Stimulated activated CD8-positive, alpha-beta memory T cell treated with anti-CD3 and anti-CD28 coated beads, Interleukin-7, amount 100 ng/mL, for 24 hours (primary cell): Measurements from ENCODE around the gene FOXA2.
"Not testable (repeated sequence)": the region's sequence is repeated elsewhere in the genome, so short reads cannot be mapped to it uniquely, and the experiment has no call there.

Source experiments
- DNase-seq: peaks from one replicate; pipeline ENCODE4 v3.0.0-alpha.2; 2020; ENCODE audit warnings: low read depth

Gene FOXA2

DNA sequence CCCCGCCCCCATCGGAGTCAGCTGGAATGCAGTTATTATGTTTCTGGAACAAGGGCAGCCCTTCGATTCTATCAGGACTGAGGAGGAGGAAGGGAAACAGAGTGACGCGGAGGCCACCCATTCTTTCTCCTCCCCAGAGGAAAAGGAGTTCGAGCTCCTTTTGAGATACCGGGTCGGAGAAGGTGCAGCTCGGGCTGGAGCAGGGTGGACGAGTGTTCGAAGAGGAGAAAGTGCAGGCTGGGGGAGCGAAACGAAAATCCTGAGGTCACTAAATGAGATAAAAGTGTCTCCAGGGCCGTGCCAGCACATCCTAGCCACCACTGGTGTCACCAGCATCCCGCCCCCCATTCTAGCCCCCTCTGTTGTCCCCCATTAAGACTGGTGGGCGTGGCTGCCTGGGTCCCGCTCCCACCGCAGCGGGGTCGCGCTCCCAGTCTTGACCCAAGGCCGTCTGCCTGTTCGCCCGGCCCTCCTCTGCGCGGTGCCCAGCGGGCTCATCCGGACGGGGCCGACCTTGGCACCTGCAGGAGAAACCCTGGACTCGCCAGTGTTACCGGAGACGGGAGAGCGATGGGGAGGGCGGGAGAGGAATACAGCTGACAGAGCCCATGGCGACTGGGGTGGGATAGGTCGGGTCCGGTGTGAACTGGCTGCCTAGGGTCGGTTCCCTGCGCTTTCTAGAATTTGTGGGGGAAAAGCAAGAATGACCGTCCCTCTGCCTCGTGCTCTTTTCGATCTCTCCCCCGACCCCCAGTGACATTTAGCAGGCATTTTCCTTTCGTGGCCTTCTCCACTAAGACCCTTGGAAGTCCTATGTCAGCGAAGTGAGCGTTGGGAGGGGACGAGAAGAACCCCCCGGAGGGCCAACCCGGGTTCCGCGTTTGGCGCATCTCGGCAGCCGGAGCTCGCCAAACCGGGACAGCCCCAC lies 16.2 kb downstream of the FOXA2 start:
- no peak for DNase-seq

DNA sequence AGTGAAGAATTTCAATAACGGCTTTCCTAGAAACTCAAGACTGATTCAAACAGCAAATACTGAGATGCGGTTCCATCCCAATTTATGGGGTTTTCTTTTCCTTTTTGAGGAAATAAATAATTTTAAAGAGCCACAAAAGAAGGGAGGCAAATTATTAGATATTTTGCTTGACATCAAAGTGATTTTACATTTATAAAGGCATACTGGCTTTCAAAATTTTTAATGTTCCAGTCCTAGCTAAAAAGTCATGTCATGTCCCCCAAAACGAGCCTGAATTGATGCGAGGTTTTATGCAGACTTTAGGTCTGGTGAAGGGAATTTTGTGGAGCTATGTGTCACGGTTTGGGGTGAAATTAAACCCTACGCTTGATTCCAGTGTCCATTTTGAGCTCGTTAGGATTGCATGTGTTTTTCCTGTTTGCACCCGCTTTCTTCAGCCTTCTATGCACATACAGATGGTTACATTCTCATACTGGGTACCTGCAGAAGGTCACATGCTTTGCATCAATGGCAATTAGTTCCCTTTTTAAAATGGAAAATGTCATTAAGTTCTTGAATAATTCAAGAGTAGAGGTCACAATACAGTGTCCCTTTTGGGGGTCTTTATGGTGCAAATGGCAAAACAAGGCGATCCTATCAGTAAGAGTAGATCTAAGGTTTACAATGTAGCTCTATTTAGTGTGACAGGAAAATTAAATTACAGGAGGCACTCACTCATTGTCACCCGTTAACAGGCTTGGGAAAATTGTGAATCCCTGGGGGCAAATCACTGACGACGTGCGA lies 17.3 kb downstream of the FOXA2 start:
- DNase-seq: no peak

DNA sequence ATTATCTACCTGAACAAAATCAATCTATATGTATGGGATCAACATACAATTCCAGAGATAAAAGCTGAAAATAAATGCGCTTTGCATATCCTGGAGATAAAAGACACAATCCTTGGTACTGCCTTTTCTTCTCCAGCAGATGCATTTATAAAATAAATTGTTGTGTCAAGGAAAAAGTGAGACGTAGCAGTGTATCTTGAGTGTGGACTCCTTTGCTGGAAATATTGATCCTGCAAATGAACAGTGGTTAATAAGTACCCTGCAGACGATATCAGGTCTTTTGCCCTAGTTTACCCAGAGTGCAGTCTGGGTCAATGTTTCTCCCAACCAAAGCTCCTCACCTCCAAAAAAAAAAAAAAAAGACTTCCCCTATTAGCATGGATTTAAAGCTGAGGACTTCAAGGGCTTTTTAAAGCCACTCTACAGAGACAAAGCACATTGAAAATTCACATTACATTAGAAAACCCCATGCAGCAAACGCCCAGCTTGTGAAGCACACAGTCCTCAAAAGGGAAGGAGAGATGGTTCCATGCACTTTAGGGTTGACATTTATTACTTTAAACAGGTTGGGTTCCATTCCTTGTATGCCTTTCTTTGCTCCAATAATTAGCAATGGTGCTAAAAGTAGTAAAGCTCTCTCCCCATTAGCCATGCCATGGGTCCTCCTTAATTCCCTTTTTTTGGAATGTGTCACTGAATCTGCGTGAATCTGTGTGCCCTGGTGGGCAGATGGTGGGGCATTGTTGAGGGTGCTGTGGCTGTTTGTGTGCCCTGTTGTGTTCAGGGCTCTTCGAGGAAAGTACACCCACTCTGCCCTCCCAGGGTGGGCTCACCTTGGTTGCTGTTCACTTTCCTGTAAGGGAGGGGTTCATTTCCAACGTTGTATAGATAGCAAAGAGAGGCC lies 21.1 kb downstream of the FOXA2 start:
- DNase-seq: no peak

DNA sequence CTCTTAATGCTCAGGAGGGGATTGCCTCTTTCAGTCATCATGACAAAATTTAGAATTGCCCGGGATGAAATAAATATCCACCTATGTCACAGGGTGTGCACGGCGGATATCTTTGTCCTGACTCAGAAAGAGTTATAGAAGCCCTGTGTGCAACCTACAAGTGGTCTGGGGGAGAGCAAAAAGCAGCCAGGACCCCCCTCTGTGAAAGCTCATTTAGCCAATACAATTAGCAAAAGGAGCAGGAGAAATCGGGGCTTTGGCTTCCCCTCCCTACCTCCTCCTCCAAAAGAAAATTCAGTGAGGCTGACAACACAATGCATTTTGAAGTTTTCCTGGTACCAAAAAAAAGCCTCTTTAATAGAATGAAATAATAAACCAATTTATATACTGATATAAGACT lies 21.8 kb downstream of the FOXA2 start:
- DNase-seq: no peak

DNA sequence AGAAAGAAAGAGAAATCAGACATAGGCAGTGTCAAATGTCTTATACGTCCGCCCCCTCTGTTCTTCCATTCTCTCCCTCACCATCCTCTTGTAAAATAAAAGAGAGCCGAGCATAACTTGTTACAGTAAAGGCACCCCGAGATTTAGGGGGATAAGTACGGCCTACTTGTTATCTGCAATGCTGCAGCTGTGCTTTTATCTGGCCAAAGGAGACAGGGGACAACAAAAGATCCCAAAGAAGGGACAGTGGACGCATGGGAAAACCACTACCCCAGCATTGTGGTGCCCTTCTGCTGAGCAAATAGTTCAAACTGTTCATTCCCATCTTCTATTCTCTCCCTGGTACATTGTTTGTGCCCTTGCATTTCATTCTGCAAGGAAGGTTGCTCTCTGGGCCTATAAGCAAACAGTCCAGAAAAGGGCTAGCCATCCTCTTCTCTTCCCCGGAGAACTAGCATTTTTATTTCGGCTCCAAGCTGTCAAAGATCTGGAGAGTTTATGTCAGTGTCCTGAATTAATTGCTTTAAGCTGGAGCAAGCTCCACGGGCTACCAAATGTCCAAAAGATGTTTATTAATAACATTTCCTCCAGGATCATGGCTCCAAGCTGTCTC lies 22.3 kb downstream of the FOXA2 start:
- no peak for DNase-seq

DNA sequence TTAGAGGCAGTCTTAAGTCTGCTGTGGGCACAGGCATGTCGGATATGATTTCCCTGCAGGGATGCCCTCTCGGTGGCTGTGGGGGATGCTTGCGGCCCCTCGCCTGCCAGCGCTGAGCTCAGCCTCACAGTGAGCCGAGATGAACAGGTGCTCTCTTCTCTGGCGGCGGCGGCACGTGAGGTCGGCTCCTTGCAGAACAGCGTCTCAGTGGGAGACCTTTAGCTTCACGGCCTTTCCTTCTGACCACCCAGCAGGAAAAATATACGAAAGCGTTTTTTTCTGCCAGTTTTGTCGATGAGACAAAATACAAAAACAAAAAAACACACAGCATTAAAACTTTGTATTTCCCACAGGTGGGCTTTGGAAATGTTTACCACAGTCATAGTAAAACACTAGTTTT lies 23.6 kb downstream of the FOXA2 start:
- DNase-seq: no peak

DNA sequence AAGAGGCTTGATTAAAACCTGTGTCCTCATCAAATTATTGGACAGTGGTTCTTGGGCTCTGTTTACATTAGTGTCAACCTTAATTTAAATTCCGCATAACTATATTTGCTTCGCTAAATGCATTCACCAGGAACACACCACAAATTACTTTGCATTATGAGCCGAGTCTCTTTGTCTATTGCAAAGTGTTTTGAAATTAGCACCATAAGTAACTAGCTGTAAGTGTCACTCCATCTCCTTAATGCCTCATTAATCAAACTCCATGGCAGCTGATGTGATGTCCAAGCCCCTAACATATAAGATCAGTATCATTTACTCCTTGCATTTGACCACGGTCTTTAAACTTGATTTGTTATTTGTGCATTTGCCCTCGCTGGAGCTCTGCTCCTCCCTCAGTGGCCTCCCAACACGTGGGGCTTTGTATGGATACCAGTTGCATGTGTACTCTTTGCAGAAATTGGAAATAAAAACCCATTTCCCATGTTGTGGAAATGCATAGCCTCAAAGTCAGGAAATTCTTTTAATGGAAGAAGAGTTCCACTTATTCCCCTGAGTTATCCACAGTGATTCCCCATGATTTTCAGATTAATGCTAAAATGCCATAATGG lies 24.6 kb downstream of the FOXA2 start:
- DNase-seq: no peak

DNA sequence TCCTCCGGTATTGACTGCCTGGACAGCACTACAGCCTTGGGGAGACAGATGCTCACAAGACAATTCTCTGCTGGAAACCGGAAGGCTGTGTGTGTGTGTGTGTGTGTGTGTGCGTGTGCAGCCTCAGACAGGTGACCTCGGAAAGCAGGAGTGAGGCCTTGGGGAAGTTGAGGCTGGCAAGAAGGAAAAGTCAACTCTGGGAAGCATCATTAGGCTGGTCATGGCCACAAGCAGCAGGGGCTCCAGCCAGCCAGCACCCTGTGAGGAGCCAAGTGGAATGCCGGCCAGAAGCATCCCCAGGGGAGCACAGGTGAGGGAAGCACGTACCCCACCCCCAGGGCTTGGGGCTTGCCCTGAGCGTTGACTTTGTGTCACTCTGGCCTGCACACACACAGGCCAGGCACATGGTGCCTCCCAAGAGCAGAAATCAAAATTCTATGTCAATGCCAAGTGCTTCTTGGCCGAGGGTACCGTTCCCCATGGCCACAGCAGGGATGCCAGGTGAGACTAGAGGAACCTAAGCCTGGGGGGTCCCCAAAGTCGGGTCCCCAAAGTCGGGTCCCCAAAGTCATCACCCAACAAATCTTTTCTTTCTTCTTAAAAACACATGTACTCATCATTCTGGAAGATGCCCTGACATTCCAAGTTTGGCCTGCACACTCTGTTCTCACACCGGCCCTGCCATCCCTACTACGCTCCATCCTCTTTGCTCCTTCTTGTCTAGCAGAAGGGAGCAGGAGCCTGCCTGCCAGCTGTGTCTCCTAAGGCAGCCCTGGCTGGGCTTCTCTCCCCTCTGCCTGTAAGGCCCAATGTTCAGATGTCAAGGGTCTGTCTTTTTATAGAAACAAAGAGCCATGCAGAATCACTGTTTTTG lies 26.7 kb downstream of the FOXA2 start:
- DNase-seq: no peak

DNA sequence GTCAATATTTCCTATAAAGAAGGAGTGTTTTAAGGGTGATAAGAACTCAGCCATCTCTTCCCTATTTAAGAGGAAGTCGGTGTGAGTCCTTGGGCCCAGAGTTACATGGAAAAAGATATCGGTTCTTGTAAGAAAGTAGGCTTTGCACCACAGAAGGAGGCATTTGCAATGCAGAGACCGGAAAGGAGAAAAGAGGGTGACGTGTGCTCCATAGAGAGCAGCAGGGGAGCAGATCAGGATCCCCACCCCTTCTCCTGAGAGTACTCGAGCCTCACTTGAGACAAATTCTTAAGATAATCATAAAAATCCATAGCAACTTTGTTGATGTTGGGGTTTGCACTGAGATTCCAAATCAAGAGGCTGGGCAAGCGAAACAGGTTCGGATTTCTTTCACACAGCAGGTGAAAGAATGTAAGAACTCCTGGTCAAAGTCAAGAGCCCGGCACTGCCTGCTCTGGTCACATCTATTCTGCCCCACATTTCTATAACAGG lies 27.8 kb downstream of the FOXA2 start:
- no peak for DNase-seq

DNA sequence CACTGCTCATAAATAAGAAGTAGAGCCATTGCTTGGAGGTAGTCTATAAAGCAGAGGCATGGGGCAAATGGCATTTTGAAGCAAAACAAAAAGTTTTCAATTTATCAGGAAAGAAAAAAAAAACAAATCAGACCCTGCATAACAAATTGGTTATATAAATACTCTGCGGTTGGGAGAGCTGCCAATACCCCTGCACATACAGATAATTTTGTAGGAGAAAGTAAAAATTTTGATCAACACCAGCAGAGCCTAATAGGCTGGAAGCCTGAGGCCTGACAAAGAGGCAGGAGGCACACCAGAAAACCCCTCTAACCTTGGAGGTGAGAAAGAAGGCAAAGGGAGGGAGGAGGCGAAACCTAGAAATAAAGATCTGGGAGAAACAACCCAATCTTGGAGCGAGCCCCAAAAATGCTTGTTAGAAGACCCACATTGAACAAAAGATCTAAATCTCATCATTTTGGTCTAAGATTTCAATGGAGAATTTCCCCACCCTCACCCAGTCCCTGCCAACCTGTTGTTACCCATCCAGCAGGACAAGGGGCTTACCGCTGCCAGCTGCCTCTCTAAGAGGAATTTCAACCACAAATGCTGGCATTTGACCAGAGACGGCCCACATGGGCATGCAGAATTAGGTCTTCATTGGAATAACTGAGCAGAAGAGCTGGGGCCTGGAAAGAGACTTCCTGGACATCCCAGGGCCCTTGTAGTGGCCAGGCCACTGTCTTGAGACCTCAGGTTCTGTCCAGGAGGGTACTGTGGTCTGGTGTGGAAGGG lies 28.4 kb downstream of the FOXA2 start:
- no peak for DNase-seq

DNA sequence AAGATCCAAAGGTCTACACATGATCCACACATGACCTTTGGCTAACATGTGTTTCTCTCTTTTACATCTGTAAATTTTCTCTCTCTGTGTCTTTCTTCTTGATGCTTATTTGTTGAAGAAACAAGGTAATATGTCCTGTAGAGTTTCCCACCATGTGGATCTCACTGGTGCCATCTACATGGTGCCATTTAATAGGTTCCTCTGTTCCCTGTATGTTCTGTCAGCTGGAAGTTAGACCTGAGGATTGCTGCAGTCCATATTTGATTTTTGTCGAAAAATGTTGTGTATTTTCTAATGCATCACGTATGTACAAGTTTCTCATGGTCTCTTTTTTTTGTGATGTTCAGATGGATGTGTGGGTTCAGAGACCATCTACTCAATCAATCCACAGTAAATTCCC lies 30.0 kb downstream of the FOXA2 start:
- no peak for DNase-seq

DNA sequence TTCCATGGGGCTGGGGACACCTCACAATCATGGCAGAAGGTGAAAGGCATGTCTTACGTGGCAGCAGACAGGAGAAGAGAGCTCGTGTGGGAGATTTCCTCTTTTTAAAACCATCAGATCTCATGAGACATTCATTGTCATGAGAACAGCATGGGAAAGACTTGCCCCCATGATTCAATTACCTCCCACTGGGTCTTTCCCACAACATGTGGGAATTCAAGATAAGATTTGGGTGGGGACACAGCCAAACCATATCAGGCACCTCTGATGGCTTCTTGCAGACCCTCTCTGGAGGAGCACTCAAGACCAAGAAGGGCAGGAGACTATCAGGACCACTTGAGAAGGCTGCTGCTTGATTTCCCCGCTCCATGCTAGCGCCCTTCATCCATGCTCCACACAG lies 33.9 kb downstream of the FOXA2 start:
- not testable (repeated sequence) for DNase-seq

DNA sequence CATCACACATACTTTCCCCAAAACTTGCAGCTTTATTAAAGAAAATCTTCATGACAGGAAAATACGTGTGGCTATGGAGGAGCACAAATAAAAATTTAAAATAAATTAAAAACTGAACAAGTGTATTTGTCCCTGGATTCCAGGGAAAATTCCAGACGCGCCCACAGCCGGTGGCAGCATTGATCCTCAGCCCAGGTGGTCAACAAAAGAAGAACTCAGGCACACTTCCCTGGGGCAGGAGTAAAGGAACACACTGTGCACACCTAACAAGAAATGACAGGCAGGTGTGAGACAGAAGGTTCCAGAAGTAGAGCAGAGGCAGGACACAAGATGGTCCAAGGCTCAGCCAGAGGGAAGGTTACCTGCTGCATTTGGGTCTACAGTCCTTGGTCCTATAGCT lies 36.3 kb downstream of the FOXA2 start:
- DNase-seq: no peak

DNA sequence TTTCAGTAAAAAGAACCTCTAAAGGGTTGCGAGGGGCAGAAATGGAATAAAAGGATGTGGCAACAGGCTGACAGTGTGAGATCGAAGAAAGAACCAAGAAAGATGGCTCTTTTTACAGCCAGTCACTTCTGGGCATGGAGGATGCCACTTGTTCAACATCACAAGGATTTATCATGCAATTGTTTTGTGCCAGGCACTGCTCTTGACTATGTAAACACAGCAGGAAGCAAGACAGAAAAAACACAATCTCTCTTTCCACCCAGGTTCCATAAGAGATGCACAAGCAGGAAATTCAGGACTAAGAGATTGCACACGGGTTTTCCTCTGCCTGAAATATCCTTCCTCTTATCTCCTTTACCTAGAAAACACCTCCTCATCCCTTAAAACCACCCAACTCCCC lies 38.0 kb downstream of the FOXA2 start:
- no peak for DNase-seq

DNA sequence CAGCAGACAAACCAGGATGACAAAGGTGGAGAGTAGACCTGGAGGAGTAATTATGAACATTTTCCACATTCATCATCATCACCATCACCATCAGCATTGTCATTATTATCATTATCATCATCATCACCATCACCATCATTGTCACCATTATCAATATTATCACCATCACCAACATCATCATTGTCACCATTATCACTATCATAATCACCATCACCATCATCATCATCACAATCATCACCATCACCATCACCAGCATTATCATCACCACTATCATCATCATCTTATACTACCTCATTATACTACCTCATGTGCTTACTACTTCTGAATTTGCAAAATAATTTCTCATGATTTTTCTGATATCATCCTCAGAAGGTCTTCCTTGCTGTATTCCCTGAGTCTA lies 39.3 kb downstream of the FOXA2 start:
- no peak for DNase-seq

DNA sequence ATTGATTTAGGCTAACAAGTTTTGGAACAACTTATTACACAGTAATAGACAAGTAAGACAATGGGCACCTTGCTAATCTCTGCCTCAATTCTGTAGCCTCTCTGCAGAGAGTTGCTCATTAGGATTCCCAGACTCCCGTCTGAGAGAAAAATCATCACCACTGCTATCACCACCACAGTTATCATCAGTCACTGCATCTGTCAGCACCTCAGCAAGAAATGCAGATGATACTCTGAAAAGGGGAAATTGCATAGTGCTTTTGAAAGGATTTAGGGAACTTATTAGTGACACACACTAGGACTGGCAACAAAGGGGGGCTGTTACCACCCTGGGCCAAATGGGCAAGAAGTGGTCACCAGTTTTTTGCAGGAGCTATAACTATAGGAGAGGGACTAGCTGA lies 39.9 kb downstream of the FOXA2 start:
- DNase-seq: no peak

DNA sequence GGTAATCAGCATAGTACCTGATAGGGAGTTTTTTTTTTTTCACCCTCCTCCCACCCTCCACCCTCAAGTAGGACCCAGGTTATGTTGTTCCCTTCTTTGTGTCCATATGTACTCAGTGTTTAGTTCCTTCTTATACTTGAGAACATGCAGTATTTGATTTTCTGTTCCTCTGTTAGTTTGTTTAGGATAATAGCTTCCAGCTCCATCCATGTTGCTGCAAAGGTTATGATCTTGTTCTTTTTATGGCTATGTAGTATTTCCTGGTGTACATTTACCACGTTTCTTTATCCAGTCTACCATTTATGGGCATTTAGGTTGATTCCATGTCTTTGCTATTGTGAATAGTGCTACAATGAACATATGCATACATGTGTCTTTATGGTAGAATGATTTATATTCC lies 41.9 kb downstream of the FOXA2 start:
- DNase-seq: no peak

DNA sequence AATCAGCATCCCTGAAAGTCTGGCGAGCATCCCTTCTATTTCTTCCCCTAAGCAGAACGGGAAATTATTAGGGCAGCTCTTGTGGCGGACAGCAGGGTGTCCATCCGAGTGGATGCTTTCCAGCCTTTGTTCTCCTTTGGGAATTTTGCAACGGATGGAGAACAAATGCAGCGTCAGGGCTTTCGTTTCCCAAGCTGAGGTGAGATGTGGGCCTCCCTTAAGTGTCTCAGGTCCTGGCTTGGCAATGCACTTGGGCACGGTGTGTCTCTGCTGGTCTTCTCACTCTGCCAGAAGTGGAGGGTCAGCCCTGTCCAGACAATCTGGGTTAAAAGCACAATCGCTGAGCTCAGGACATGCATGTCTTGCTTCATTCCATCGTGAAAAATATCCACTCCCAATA lies 43.5 kb downstream of the FOXA2 start:
- DNase-seq: no peak

DNA sequence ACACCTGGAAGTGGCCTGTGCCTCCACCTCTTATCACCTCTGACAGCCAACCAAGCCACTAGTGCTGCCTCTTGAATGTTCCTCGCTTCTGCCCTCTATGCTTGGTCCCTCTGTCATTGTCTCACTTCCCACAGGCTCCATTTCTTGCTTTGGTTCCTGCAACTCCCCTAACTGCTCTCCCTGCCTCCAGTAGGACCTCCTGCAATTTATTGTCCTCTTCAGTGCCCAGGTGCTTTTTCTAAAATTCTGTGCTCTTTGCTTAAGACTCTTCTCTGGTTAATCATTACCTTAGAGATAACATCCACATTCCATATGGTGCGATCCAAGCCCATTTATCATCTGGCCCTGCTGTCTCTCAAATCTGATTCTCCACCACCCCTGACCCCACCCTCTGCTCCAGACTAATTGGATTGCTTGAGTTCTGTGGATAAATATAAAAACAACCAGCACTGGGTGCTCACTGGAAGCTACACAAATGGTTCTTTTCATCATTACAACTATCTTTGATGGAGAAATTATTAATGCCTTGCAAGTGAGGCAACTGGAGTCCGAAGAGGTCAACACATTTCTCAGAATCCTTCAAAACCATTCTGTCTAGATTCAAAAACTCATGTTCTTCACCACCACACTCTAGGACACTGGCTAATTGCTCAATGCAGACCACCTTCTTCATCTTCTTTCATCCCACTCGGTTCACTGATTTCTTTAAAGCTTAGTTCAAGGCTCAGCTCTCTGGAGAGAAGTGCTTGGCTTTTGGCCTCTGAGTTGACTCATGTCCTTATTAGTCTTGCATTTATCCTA lies 47.2 kb downstream of the FOXA2 start:
- no peak for DNase-seq
